Measurements from ENCODE around the gene ETFRF1. TPM values are rescaled to one million over a fixed set of nuclear protein-coding genes. Genes with fewer than 3 reads are reported as not detected.

Gene ETFRF1
- total RNA-seq, 2 experiments from 2014 or later = 32.9 to 39.8 TPM

- Mint-ChIP-seq H3K4me3 (no peak overlapping the region), H3K36me3 (ENCODE audit: low read depth) (no peaks in the 10 kb centered on the region), H3K9me3 (no peaks in the 10 kb centered on the region), H3K4me1 (ENCODE audit: low read depth) (peaks cover 7% of the 10 kb centered on the region), H3K27ac (no peak overlapping the region), H3K27me3 (no peaks in the 10 kb centered on the region)
- no peaks in the 10 kb centered on the region for H3K4me1 ChIP-seq (ENCODE audit: insufficient read depth, low read length)
- ChIA-PET POLR2A (interaction anchor here (0.6 kb wide), 1 partner anchor 11 kb away, joined by 4 read pairs; no protein-coding TSS in a partner anchor), CTCF (no interaction called here)
- no peaks in the 10 kb centered on the region for H3K36me3 ChIP-seq (ENCODE audit: insufficient read depth, low read length)
- intact Hi-C loops (cut with DNase I, micrococcal nuclease) = loop anchor here in 1 of 2 experiments (10.0 kb wide), 1 partner anchor 243 kb away; no protein-coding TSS in a partner anchor
- no peak for TF ChIP-seq CTCF (IDR thresholded peaks at IDR 0.05)
- no peak for ATAC-seq (ENCODE audit: poor library complexity)
- DNase-seq = no peak
- H3K4me3 ChIP-seq (ENCODE audit: low read length) = no peak overlapping the region
- H3K27me3 ChIP-seq (ENCODE audit: control insufficient read depth in 1 of 2, insufficient read depth in 2 of 2, low read length in 2 of 2) = no peaks in the 10 kb centered on the region
- H3K27ac ChIP-seq (ENCODE audit: low read depth in 1 of 2, low read length in 2 of 2) = no peak overlapping the region
- no peaks in the 10 kb centered on the region for H3K9me3 ChIP-seq (ENCODE audit: control insufficient read depth in 1 of 2, insufficient read depth in 1 of 2, low read length in 2 of 2)
Observed at GRCh38 chr12:25151476-25151875, 43.6 kb upstream of the ETFRF1 start.

GRCh38 chr12:25152055-25152454 lies 43.0 kb upstream of the ETFRF1 start:
- CTCF ChIA-PET = no interaction called here
- TF ChIP-seq CTCF (IDR thresholded peaks at IDR 0.05) = no peak
- H3K36me3 ChIP-seq (ENCODE audit: insufficient read depth, low read length) = no peaks in the 10 kb centered on the region
- no peaks in the 10 kb centered on the region for H3K27me3 ChIP-seq (ENCODE audit: control insufficient read depth in 1 of 2, insufficient read depth in 2 of 2, low read length in 2 of 2)
- no peaks in the 10 kb centered on the region for H3K4me1 ChIP-seq (ENCODE audit: insufficient read depth, low read length)
- H3K9me3 ChIP-seq (ENCODE audit: control insufficient read depth in 1 of 2, insufficient read depth in 1 of 2, low read length in 2 of 2) = no peaks in the 10 kb centered on the region
- Mint-ChIP-seq H3K4me3 (no peak overlapping the region), H3K4me1 (ENCODE audit: low read depth) (peaks cover 7% of the 10 kb centered on the region), H3K27ac (no peak overlapping the region), H3K36me3 (ENCODE audit: low read depth) (no peaks in the 10 kb centered on the region), H3K27me3 (no peaks in the 10 kb centered on the region), H3K9me3 (no peaks in the 10 kb centered on the region)
- no peak overlapping the region for H3K4me3 ChIP-seq (ENCODE audit: low read length)
- no peak for DNase-seq
- intact Hi-C loops (cut with DNase I, micrococcal nuclease) = loop anchor here in 1 of 2 experiments (10.0 kb wide), 1 partner anchor 243 kb away; no protein-coding TSS in a partner anchor
- H3K27ac ChIP-seq (ENCODE audit: low read depth in 1 of 2, low read length in 2 of 2) = no peak overlapping the region
- no peak for ATAC-seq (ENCODE audit: poor library complexity)
- POLR2A ChIA-PET = interaction anchor here (0.6 kb wide), 1 partner anchor 11 kb away, joined by 4 read pairs; no protein-coding TSS in a partner anchor

- POLR2A ChIA-PET = interaction anchor here (0.6 to 1.8 kb wide), 9 partner anchors 12 to 232 kb away, joined by 3 to 10 read pairs (median 4); partner anchors contain the start of genes DNAI7, ETFRF1 and KRAS
- H3K36me3 Mint-ChIP-seq (ENCODE audit: low read depth) = no peaks in the 10 kb centered on the region
Observed at GRCh38 chr12:25155022-25155576, 39.9 kb upstream of the ETFRF1 start.

More at GRCh38 chr12:25155022-25155576, 39.9 kb upstream of the ETFRF1 start:
- CTCF ChIA-PET = interaction anchor here (0.6 to 1.7 kb wide), 14 partner anchors 10 to 164 kb away, joined by 3 to 8 read pairs (median 4); partner anchors contain the start of genes DNAI7 and ETFRF1
- Histone ChIP-seq H3K36me3 (ENCODE audit: insufficient read depth, low read length) (no peaks in the 10 kb centered on the region), H3K27ac (ENCODE audit: low read depth in 1 of 2, low read length in 2 of 2) (no peak overlapping the region), H3K27me3 (ENCODE audit: control insufficient read depth in 1 of 2, insufficient read depth in 2 of 2, low read length in 2 of 2) (no peaks in the 10 kb centered on the region), H3K4me3 (ENCODE audit: low read length) (no peak overlapping the region), H3K4me1 (ENCODE audit: insufficient read depth, low read length) (no peaks in the 10 kb centered on the region), H3K9me3 (ENCODE audit: control insufficient read depth in 1 of 2, insufficient read depth in 1 of 2, low read length in 2 of 2) (no peaks in the 10 kb centered on the region)
- no peaks in the 10 kb centered on the region for H3K27me3 Mint-ChIP-seq
- peak; percentile 85 for TF ChIP-seq CTCF (IDR thresholded peaks at IDR 0.05)
- ATAC-seq (ENCODE audit: poor library complexity) = peak; percentile 52
- peaks cover 7% of the 10 kb centered on the region for H3K4me1 Mint-ChIP-seq (ENCODE audit: low read depth)
- no peak overlapping the region for H3K27ac Mint-ChIP-seq
- peak overlapping the region; percentile 58 for H3K4me3 Mint-ChIP-seq
- intact Hi-C loops (cut with DNase I, micrococcal nuclease) = loop anchor here (1.0 to 10.0 kb wide), 4 partner anchors 37 to 240 kb away; no protein-coding TSS in a partner anchor
- DNase-seq = peak in 3 of 14 experiments; percentile 66 to 71 (median 68)
- no peaks in the 10 kb centered on the region for H3K9me3 Mint-ChIP-seq

Measured in CD4-positive, alpha-beta T cell (primary cell).